ENCODE measurements around the gene TRRAP. TPM values are rescaled to one million over a fixed set of nuclear protein-coding genes. Genes with fewer than 3 reads are reported as not detected.

The TRRAP gene
- total RNA-seq, 4 donors from 2014 or later = 46.4 to 69.4 (median 53.0) TPM

DNA sequence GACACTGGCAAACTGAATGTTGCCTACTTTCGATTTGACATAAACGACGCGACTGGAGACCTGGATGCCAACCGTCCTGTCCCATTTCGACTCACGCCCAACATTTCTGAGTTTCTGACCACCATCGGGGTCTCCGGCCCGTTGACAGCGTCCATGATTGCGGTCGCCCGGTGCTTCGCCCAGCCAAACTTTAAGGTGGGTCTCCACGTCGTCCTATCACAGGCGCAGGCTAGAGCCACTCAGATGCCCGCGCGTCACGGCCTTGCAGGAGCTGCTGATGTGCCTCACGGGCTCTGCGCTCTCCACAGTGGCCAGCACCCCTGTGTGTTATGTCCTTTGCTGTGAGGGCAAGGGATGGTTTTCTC lies 133.0 kb downstream of the TRRAP start:
- DNase-seq (ENCODE audit: low spot score in 2 of 2) = no peak
- H3K4me3 ChIP-seq (ENCODE audit: low read depth, poor library complexity, severe bottlenecking) = no peak overlapping the region
- no peak for TF ChIP-seq POLR2A (IDR thresholded peaks at IDR 0.05)
- TF ChIP-seq, protein P1, sequence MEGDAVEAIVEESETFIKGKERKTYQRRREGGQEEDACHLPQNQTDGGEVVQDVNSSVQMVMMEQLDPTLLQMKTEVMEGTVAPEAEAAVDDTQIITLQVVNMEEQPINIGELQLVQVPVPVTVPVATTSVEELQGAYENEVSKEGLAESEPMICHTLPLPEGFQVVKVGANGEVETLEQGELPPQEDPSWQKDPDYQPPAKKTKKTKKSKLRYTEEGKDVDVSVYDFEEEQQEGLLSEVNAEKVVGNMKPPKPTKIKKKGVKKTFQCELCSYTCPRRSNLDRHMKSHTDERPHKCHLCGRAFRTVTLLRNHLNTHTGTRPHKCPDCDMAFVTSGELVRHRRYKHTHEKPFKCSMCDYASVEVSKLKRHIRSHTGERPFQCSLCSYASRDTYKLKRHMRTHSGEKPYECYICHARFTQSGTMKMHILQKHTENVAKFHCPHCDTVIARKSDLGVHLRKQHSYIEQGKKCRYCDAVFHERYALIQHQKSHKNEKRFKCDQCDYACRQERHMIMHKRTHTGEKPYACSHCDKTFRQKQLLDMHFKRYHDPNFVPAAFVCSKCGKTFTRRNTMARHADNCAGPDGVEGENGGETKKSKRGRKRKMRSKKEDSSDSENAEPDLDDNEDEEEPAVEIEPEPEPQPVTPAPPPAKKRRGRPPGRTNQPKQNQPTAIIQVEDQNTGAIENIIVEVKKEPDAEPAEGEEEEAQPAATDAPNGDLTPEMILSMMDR (IDR thresholded peaks at IDR 0.05) = no peak
- WGBS, 2 donors = 97 to 98% methylated on average over 24 of the region's 24 CpGs
- intact Hi-C loops (cut with DNase I; ENCODE audit: low total_unique reads) = no loop called here

DNA sequence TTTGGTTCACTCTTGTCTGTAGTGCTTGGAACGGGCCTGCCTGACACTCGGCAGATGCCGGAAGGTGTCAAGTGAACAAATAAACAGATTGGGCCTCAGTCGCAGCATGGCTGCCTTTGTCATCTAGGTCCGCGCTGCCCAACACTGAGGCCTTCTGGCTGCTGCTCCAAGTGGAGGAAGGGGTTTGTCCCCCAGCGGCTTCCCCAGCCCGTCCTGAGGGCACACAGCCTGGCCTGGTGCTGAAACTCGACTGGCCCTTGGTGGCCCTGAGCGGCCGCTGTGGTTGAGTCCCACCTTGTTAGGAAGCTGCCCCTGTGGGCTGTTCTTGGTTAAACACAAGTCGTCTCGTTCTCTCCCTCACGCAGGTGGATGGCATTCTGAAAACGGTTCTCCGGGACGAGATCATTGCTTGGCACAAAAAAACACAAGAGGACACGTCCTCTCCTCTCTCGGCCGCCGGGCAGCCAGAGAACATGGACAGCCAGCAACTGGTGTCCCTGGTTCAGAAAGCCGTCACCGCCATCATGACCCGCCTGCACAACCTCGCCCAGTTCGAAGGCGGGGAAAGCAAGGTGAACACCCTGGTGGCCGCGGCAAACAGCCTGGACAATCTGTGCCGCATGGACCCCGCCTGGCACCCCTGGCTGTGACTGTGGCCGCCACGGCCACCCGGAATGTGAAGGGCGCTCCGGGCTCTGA lies 133.5 kb downstream of the TRRAP start:
- intact Hi-C loops (cut with DNase I; ENCODE audit: low total_unique reads) = no loop called here
- WGBS, 2 donors = 95% methylated on average over 36 of the region's 36 CpGs
- peak in 1 of 2 donors; percentile 78 for DNase-seq (ENCODE audit: low spot score in 2 of 2)

DNA sequence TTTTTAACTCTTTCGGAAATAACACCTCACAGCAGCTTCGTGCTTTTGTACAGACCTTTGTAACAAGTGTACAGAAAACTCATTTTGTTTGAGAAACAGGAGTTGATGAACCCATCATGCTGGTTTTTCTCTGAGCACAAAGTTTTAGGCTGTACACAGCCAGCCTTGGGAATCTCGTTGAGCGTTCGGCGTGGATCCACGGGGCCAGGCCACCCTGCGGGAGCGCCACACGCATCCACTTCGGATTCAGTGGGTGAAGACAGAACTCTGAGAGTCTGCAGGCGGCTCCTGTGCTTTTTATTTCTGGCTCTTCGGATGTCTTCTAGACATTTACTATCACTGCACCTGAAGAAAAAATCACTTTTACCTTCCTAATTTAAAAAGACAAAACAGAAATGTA lies 134.4 kb downstream of the TRRAP start:
- peak in 1 of 2 donors; percentile 31 for DNase-seq (ENCODE audit: low spot score in 2 of 2)
- TF ChIP-seq, protein P1 (IDR thresholded peaks at IDR 0.05) = no peak
- no peak for TF ChIP-seq POLR2A (IDR thresholded peaks at IDR 0.05)
- intact Hi-C loops (cut with DNase I; ENCODE audit: low total_unique reads) = no loop called here
- H3K4me3 ChIP-seq (ENCODE audit: low read depth, poor library complexity, severe bottlenecking) = no peak overlapping the region
- 93 to 94% methylated on average over 13 of the region's 13 CpGs for WGBS, 2 donors

More for the DNA sequence above, 133.5 kb downstream of the TRRAP start:
- TF ChIP-seq, protein P1 (IDR thresholded peaks at IDR 0.05) = no peak
- TF ChIP-seq POLR2A (IDR thresholded peaks at IDR 0.05) = no peak
- H3K4me3 ChIP-seq (ENCODE audit: low read depth, poor library complexity, severe bottlenecking) = no peak overlapping the region

DNA sequence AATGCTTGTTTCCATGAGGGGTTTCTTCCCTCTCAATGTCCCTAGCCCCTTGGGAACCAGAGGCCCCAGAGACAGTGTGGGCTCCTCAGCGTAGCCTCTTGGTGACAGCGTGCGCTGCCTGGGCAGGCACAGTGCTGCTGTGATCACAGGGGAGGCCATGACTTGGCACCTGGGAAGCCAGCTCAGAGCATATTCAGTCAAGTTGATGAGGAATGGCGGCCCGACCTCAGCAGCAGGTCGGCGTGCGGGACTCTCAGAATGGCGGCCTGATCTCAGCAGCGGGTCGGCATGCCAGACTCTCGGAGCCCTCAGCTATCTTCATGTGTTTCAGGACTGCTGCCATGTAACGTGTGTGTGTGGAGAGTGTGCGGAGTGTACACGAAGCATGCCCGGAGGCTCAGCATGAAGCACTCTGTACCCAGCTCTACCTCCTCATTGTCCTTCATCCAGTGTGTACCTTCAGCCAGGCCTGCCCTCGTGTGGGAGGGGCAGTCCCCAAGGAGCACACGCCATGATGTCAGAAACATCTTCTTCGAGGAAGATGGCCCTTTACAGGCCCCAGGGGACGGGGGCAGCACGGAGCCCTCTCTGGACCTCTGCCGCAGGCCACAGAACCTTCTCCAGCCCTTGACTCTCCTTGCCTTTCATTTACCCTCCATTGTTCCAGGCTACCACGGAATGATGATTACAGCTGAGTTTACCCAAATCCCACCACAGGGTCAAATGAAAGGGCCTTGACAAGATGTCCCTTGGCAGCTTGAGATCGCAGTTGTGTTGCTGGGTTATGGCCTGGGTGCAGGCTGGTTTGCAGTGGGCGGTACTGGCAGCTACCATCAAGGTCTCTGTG lies 135.2 kb downstream of the TRRAP start:
- intact Hi-C loops (cut with DNase I; ENCODE audit: low total_unique reads) = no loop called here
- H3K4me3 ChIP-seq (ENCODE audit: low read depth, poor library complexity, severe bottlenecking) = no peak overlapping the region
- peak in 1 of 2 donors; percentile 59 for DNase-seq (ENCODE audit: low spot score in 2 of 2)
- TF ChIP-seq, protein P1 (IDR thresholded peaks at IDR 0.05) = no peak
- no peak for TF ChIP-seq POLR2A (IDR thresholded peaks at IDR 0.05)
- WGBS, 2 donors = 92 to 96% methylated on average over 25 of the region's 25 CpGs

DNA sequence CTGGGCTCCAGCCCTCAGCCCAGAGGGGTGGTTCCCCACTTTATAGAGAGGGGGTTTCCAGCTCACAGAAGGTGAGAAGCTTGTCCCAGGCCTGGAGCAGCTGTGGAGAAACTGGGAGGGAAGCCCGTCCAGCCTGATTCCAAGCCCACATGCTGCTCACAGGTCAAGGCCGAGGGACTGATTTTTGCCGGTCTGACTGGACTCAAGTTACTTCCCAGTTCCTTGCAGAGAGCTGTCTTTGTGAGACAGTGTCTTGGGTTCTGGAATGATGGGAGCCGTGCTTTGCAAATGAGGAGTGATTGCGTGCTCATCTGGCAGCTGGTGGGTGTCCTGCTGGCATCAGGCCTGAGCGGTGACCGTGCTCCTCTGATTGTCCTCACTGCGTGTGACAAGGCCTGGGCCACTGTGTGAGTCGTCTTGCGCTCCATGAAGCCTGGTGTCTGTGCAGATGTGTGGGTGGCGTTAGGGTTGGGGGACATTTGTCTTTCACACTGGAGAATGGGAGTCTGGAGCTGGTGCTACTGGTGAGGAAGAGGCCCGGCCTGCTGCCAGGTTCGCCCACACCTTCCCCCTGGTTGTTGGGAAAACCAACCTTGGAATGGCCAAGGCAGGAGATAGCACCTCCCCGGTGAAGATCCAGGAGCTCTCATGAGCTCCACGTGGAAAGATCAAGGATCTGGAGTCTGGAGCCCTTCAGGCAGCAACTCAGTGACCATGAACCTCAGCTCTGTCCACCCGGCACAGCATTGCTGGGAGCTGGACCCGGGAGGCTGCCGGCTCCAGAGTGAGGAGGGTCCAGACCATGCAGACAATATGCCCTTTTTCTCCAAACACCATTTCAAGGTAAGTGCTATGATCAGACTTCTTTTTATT lies 136.0 kb downstream of the TRRAP start:
- intact Hi-C loops (cut with DNase I; ENCODE audit: low total_unique reads) = no loop called here
- TF ChIP-seq, protein P1 (IDR thresholded peaks at IDR 0.05) = no peak
- TF ChIP-seq POLR2A (IDR thresholded peaks at IDR 0.05) = no peak
- no peak overlapping the region for H3K4me3 ChIP-seq (ENCODE audit: low read depth, poor library complexity, severe bottlenecking)
- DNase-seq (ENCODE audit: low spot score in 2 of 2) = peak in 1 of 2 donors; percentile 80
- WGBS, 2 donors = 94% methylated on average over 18 of the region's 18 CpGs
